GM21381 (cell line): Measurements from ENCODE around the gene LEMD1.

ENCODE experiments used
- ATAC-seq: cut with Tn5 transposase; IDR thresholded peaks from one replicate; pipeline ENCODE4 v1.9.1; 2021; ENCODE audit warnings: mild to moderate bottlenecking, moderate library complexity; ENCODE audit not compliant: unreplicated experiment

Gene LEMD1

GRCh38 chr1:205338011-205338410, 83.8 kb downstream of the LEMD1 start:
- ATAC-seq: no peak

DNA sequence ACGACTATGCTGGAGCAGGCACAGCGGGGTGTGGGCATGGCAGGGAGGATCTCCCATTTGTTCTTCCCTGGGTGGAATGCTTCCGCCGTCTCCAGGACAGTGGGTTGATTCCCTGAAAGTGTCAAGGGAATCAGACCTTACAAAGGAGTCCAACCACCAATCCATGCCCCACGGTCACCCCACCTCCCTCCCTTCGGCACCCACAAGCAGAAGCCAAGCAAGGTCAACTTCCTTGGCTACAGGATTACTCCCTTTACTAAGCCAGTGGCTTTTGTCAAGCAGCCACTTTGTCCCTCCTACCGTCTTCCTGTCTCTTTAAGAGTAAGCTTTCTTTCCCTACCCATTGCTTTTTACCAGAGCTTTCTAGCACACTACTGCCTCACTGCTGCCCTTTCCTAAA, 84.4 kb downstream of the LEMD1 start:
- no peak for ATAC-seq

DNA sequence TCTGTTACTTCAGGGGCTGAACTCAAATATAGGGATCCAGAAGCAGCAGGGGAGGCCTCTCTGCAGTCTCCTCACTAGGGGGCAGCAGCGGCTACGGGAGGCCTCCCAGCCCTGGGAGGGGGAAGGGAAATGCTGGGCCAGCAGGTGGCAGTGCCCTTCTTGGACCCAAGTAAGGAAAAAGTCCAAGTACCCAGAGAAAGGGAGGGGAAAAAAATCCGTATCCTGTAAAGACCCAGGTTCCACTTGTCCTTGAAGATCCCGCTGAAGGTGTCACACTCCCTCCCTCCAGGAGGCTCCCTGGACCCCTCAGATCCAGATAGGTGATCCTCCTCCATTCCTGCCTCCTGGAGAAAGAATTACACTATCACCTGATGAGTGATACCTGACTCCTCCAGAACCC, 86.2 kb downstream of the LEMD1 start:
- no peak for ATAC-seq

DNA sequence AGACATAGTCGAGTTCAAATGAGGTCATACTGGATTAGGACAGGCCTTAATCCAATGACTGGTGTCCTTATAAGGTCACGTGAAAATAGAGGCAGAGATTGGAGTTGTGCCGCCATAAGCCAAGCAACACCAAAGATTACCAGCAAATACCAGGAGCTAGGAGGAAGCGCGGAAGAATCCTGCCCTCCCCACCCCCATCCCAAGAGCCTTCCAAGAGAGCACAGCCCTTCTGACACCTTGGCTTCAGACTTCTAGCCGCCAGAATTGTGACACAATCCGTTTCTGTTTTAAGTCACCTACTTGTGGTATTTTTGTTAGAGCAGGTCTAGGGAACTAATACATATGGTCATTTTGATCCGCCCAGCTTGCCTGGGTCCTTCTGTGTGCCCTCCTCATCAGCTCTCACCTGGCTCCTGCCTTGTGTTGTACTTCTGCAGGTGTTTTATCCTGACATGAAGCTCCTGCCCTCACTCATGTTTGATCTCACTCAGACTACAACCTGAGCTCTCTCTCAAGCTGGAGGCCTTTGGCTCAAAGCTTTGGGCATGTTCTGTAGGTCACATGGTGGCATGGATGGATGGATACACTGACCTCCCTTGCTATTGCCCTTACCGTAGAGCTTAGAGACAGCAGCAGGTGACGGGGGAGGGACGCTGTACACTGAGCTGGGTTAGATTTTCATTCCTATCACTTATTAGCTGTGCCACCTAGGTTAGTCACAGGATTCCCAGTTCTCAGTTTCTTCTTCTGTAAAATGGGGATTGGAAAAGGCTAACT, 89.7 kb downstream of the LEMD1 start:
- no peak for ATAC-seq
